Stimulated activated CD4-positive, alpha-beta T cell treated with anti-CD3 and anti-CD28 coated beads, Interleukin-1b, Interleukin-23, amount 100 ng/mL, for 48 hours (primary cell): ENCODE data around the gene OR12D3.
"Not testable (repeated sequence)": the region's sequence is repeated elsewhere in the genome, so short reads cannot be mapped to it uniquely, and the experiment has no call there.

ENCODE experiments used
- DNase-seq: peaks from one replicate; pipeline ENCODE4 v3.0.0-alpha.2; 2020

OR12D3 gene

DNA sequence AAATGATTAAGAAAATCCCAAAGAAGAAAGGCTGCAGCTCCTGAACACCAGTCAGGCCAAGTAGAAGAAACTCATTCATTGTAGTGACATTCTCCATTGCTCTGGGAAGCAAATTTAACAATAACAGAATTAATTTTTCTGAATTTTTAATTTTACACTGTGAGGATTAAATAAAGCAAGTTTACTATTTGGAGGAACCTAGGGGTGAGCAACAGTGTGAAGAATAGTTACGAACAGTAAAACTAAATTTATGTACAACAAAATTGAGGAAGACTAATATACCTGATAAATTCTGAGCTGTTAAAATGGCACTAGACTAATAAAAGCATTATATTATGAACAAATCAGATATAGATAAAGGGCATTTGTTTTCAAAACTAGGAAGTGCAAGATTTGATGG lies at the start of gene OR12D3:
Gene OR12D3 (minus strand): TSS at position 101 of the 400 bp plus-strand sequence. CDS start 4 bp downstream, at position 97.
- DNase-seq: no peak

GRCh38 chr6:29424575-29424974 lies 49.5 kb upstream of the OR12D3 start:
- no peak for DNase-seq

- no peak for DNase-seq
Measured at GRCh38 chr6:29424168-29424567, 49.1 kb upstream of the OR12D3 start.

- DNase-seq: no peak
Measured at GRCh38 chr6:29419516-29419915, 44.4 kb upstream of the OR12D3 start.

DNA sequence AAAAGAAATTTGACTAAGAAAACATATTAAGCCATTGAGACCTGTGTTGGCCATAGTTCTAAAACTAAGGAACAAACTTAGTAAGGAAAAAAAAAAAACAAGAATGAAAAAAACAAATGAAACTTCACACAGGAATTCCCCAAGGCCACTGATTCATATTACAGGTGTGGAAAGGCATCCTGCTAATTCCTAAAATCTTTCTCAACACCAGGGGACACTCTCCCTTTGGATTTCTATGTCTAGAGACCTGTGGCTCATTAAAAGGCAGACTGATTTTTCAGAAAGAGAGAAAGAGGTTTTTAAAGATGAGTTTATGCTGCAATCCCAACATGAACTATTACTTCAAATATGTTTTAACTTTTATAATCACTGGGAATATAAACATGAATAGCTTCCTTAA lies 39.5 kb upstream of the OR12D3 start, which contains the start of gene OR12D1:
Gene OR12D1 (plus strand): TSS at position 341 of the 400 bp plus-strand sequence.
- no peak for DNase-seq

GRCh38 chr6:29403801-29404200 lies 28.7 kb upstream of the OR12D3 start:
- DNase-seq: no peak

- DNase-seq: no peak
Measured at GRCh38 chr6:29399525-29399924, 24.4 kb upstream of the OR12D3 start.

DNA sequence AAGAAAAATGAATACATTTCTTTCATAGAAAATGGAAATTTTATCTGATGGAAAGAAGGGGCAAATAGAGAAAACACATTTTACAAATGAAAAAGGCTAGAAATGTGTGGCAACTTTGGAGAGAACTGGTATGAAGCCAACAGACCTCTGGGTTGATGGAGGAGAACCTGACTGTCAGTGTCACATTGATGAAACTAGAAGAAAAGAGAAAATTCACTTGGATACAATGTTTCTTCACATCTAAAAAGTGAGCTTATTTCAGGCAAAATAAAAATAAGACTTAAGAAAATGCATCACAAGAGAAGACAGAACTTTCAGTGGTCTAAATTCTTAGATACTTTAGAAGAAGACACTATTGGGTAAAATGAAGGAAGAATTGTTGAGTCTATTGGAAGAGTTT lies 20.2 kb upstream of the OR12D3 start, which contains the start of gene OR12D2:
Gene OR12D2 (plus strand): TSS at position 301 of the 400 bp plus-strand sequence. CDS start 1,069 bp downstream, outside the sequence.
- DNase-seq: no peak

DNA sequence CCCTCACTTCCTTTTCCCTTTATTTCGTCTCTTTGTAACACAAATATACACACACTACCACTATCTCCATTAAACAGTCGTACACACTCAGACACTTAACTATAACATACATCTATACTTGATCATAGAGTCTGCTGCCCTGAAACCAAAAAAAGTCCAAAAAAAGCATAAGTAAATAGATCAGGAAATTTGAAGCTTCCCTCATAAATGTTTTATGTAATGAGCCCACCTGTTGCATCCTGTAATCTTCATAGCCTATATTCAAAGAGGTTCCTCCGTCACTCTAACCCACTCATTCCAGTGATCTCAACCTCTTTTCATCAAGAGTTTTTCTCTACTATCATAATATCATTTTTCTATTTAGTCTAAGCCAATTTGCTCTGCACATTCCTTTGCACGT lies 13.4 kb upstream of the OR12D3 start:
- no peak for DNase-seq

DNA sequence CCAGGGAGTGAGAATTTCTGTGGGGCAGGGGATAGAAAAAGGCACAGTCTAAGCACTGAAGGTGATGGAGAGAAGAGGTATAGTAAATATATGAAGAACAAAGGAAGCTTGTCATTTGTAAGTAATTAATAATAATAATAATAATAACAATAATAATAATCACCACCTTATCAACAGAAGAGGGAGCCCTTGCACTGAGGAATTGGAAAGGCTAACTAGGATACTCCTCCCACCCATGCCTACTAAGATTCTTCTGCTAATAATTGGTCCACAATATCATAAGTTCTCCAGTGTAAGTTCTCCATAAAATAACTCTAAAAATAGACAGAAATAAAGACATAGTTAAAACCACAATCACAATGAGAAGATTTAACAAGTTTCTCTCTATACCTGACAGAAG lies 912 bp upstream of the OR12D3 start:
- no peak for DNase-seq

DNA sequence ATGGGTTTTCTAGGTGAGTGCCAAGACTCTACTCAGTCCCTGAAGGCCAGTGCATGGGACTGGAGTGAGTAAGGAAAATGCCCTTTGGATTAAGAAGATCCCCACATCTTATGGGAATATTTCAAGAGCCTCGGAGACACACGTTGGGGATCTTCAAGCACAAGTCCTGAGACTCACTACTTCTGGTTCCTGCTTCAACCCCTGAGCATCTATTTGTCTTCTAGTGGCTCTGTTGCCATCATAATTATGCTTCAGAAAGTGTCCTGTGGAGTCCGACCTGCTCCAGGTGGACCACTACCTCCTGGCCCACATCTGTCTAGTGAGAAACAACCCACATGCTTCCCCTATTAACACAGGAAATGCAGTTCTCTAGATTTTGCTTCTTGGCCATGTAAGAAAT lies 6.3 kb downstream of the OR12D3 start, which contains the start of gene OR5V1:
Gene OR5V1 (minus strand): TSS at position 101 of the 400 bp plus-strand sequence. CDS start 12,670 bp downstream, outside the sequence.
- no peak for DNase-seq

DNA sequence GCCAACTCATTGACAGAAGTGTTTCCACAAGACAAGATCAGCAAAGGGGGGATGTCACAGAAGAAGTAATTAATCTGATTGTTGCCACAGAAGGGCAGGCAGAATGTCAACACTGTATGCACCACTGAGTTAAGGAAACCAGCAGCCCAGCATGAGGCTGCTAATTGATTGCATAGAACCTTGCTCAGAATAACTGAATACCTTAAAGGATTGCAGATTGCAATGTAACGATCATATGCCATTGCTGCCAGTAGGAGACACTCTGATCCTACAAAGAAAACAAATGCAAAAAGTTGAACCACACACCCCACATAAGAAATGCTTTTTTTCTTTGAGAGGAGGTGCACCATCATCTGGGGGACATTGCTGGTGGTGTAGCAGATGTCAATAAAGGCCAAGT lies 19.5 kb downstream of the OR12D3 start:
- no peak for DNase-seq

DNA sequence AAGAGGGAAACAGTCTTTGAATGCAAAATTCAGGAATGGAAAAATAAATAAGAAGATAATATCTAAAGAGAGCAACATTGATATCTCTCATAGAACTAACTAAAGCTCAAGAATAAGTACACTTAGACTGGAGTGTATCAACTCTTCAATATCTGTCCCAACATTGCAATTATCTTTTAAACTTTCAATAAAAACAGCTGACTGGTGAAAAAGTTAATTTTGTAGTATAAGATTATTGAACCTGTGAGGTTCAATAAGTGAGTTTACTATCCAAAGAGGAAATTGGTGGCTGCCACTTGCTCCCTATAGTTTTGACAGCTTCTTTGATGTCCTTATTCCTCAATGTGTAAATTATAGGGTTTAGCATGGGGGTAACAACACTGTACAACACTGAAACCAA lies 20.1 kb downstream of the OR12D3 start:
- no peak for DNase-seq

DNA sequence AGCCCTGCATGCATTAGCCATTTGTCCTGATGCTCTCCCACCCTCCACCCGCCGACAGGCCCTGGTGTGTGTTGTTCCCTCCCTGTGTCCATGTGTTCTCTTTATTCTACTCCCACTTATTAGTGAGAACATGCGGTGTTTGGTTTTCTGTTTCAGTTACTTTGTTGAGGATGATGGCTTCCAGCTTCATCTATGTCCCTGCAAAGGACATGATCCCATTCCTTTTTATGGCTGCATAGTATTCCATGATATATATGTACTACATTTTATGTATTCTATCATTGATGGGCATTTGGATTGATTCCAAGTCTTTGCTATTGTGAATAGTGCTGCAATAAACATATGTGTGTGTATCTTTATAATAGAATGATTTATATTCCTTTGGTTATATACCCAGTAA lies 25.7 kb downstream of the OR12D3 start:
- DNase-seq: not testable (repeated sequence)

GRCh38 chr6:29345380-29345779 lies 29.7 kb downstream of the OR12D3 start:
- DNase-seq: no peak

DNA sequence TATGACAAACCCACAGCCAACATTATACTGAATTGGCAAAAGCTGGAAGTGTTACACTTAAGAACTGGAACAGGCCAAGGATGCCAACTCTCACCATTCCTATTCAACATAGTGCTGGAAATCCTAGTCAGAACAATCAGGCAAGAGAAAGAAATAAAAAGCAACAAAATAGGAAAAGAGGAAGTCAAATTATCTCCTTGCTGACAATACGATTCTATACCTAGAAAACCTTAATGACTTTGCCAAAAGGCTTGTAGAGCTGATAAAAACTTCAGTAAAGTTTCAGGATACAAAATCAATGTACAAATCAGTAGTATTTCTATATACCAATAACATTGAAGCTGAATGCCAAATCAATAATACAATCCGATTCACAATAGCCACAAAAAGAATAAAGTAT lies 38.8 kb downstream of the OR12D3 start:
- DNase-seq: no peak

GRCh38 chr6:29332676-29333075 lies 42.4 kb downstream of the OR12D3 start:
- DNase-seq: no peak

GRCh38 chr6:29325777-29326176 lies 49.3 kb downstream of the OR12D3 start:
- no peak for DNase-seq
